ENCODE data around the gene IGF2R.

DNA sequence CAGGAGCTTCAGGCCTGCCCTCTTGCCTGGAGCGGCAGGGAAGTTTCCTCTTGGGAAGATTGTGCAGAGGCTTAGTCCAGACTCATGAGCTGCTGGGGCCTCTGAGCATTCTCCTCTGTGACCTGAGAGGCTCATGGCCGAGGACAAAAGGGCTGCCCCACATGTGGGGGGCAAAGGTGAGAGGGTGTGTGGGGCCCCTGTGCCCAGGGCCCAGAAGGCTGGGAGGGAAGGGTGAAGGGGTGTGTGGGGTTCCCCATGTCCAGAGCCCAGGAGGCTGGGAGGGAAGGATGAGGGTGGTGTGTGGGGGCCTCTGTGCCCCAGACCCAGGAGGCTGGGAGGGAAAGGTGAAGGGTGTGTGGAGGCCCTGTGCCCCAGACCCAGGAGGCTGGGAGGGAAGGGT lies 101.9 kb downstream of the IGF2R start:
- TF ChIP-seq POLR2A (IDR thresholded peaks at IDR 0.05) (no peak), CTCF (IDR thresholded peaks at IDR 0.05) (no peak)
